Activated T-cell treated with anti-CD3 and anti-CD28 coated beads, Interleukin-2, amount 50 U/mL, for 72 hours (primary cell): Measurements from ENCODE around the gene RPL9. TPM values are rescaled to one million over a fixed set of nuclear protein-coding genes. Genes with fewer than 3 reads are reported as not detected.
A peak's percentile ranks its signal among the peaks of the same experiment; 100 is the strongest.

Source experiments
- ATAC-seq, 2 donors: fragments of 150-1000 bp; cut with Tn5 transposase; replicated peaks in 1 of 2; 2 replicates each; pipeline ENCODE4 v1.10.0; 2021; ENCODE audit warnings: moderate library complexity in 2 of 2, mild to moderate bottlenecking in 1 of 2
- DNase-seq, 2 donors: peaks; one replicate each; pipeline ENCODE4 v3.0.0; 2021 to 2022; ENCODE audit warnings: mixed read lengths in 1 of 2
- H3K27ac Mint-ChIP-seq: one replicate; pipeline ENCODE4 v1.8.0; 2022; ENCODE audit warnings: mild to moderate bottlenecking, moderate library complexity, mixed read lengths
- H3K27me3 Mint-ChIP-seq: one replicate; pipeline ENCODE4 v1.8.0; 2022; ENCODE audit warnings: low read depth, mixed read lengths
- H3K36me3 Mint-ChIP-seq, 2 donors: one replicate each; pipeline ENCODE4 v1.8.0; 2022; ENCODE audit warnings: mixed read lengths in 2 of 2, mild to moderate bottlenecking in 1 of 2; ENCODE audit not compliant: insufficient read depth in 2 of 2
- H3K4me1 Mint-ChIP-seq: one replicate; pipeline ENCODE4 v1.8.0; 2022; ENCODE audit warnings: low read depth, mixed read lengths
- H3K4me3 Mint-ChIP-seq, 2 donors: one replicate each; pipeline ENCODE4 v1.8.0; 2022; ENCODE audit warnings: mild to moderate bottlenecking in 2 of 2, mixed read lengths in 2 of 2, moderate library complexity in 2 of 2
- H3K9me3 Mint-ChIP-seq, 2 donors: one replicate each; pipeline ENCODE4 v1.8.0; 2022; ENCODE audit warnings: mixed read lengths in 2 of 2
- total RNA-seq, 2 donors: library from RNA; stranded (reverse); gene quantifications; one replicate each; pipeline ENCODE4 v1.2.3, GENCODE V29; 2022

The RPL9 gene
- total RNA-seq, 2 donors from 2014 or later: 2,445 to 2,588 TPM

- H3K27ac Mint-ChIP-seq: peak overlapping the region; percentile 83
- no peaks in the 10 kb centered on the region for H3K27me3 Mint-ChIP-seq
- no peaks in the 10 kb centered on the region for H3K9me3 Mint-ChIP-seq
- no peak overlapping the region for H3K4me3 Mint-ChIP-seq
- peaks cover 27 to 76% of the 10 kb centered on the region in 2 donors for H3K36me3 Mint-ChIP-seq
- ATAC-seq: no peak
- H3K4me1 Mint-ChIP-seq: peaks cover 62% of the 10 kb centered on the region
- no peak for DNase-seq
Observed at GRCh38 chr4:39453738-39454137, 5.0 kb downstream of the RPL9 start.

- ATAC-seq (no peak), DNase-seq (no peak)
- H3K27me3 Mint-ChIP-seq: no peaks in the 10 kb centered on the region
- H3K9me3 Mint-ChIP-seq: no peaks in the 10 kb centered on the region
- H3K4me1 Mint-ChIP-seq: peaks cover 62% of the 10 kb centered on the region
- H3K36me3 Mint-ChIP-seq: peaks cover 21 to 71% of the 10 kb centered on the region in 2 donors
- peak overlapping the region; percentile 83 for H3K27ac Mint-ChIP-seq
- H3K4me3 Mint-ChIP-seq: no peak overlapping the region
Observed at GRCh38 chr4:39452860-39453587, 5.7 kb downstream of the RPL9 start.

- Mint-ChIP-seq H3K27me3 (no peaks in the 10 kb centered on the region), H3K36me3 (peaks cover 18 to 64% of the 10 kb centered on the region in 2 donors), H3K4me3 (no peak overlapping the region), H3K9me3 (no peaks in the 10 kb centered on the region), H3K27ac (peak overlapping the region; percentile 1), H3K4me1 (peaks cover 56% of the 10 kb centered on the region)
- DNase-seq (no peak), ATAC-seq (no peak)
Observed at GRCh38 chr4:39452153-39452859, 6.4 kb downstream of the RPL9 start.

DNA sequence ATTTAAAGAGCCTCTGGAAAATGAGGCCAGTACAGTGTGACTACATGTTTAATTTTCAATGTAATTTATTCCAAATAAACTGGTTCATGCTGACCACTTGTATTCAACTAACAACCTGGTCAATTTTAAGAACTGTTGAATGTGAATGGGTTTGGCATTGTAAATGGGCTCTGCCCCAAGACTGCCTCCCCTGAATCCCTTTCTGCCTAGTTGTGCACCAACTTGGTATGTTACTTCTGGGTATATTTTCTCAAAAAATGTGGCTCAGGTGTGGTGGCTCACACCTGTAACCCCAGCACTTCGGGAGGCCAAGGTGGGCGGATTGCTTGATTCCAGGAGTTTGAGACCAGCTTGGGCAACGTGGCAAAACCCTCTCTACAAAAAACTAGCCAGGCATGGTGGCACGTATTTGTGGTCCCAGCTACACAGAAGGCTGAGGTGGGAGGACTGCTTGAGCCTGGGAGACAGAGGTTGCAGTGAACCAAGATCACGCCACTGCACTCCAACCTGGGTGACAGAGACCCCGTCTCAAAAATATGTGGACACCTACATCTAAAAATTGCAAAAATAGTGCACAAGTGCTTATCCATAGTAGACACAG is 7.2 kb downstream of the RPL9 start:
- H3K27ac Mint-ChIP-seq: peak overlapping the region; percentile 75
- ATAC-seq (no peak), DNase-seq (no peak)
- peaks cover 52% of the 10 kb centered on the region for H3K4me1 Mint-ChIP-seq
- H3K4me3 Mint-ChIP-seq: no peak overlapping the region
- H3K27me3 Mint-ChIP-seq: no peaks in the 10 kb centered on the region
- no peaks in the 10 kb centered on the region for H3K9me3 Mint-ChIP-seq
- H3K36me3 Mint-ChIP-seq: peaks cover 11 to 56% of the 10 kb centered on the region in 2 donors

- Mint-ChIP-seq H3K27ac (peak overlapping the region; percentile 75), H3K36me3 (peaks cover 11 to 49% of the 10 kb centered on the region in 2 donors), H3K27me3 (no peaks in the 10 kb centered on the region), H3K9me3 (no peaks in the 10 kb centered on the region), H3K4me3 (no peak overlapping the region), H3K4me1 (peaks cover 43% of the 10 kb centered on the region)
- no peak for DNase-seq
- no peak for ATAC-seq
Observed at GRCh38 chr4:39450618-39451017, 8.1 kb downstream of the RPL9 start.

- Mint-ChIP-seq H3K9me3 (no peaks in the 10 kb centered on the region), H3K4me3 (peak overlapping the region; percentile 55 to 66), H3K4me1 (peaks cover 24% of the 10 kb centered on the region), H3K36me3 (peaks cover 0 to 17% of the 10 kb centered on the region in 2 donors), H3K27ac (no peak overlapping the region), H3K27me3 (no peaks in the 10 kb centered on the region)
- DNase-seq (peak; percentile 57 to 60), ATAC-seq (peak; percentile 65 to 71)
Observed at GRCh38 chr4:39446842-39447573, 11.7 kb downstream of the RPL9 start.

DNA sequence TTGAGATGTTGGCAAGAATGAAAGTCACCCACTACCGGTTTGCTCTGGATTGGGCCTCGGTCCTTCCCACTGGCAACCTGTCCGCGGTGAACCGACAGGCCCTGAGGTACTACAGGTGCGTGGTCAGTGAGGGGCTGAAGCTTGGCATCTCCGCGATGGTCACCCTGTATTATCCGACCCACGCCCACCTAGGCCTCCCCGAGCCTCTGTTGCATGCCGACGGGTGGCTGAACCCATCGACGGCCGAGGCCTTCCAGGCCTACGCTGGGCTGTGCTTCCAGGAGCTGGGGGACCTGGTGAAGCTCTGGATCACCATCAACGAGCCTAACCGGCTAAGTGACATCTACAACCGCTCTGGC is 12.3 kb downstream of the RPL9 start:
- DNase-seq (no peak), ATAC-seq (no peak)
- Mint-ChIP-seq H3K36me3 (peaks cover 0 to 12% of the 10 kb centered on the region in 2 donors), H3K9me3 (no peaks in the 10 kb centered on the region), H3K4me3 (peak overlapping the region in 1 of 2 donors; percentile 66), H3K27me3 (no peaks in the 10 kb centered on the region), H3K4me1 (peaks cover 21% of the 10 kb centered on the region), H3K27ac (no peak overlapping the region)

DNA sequence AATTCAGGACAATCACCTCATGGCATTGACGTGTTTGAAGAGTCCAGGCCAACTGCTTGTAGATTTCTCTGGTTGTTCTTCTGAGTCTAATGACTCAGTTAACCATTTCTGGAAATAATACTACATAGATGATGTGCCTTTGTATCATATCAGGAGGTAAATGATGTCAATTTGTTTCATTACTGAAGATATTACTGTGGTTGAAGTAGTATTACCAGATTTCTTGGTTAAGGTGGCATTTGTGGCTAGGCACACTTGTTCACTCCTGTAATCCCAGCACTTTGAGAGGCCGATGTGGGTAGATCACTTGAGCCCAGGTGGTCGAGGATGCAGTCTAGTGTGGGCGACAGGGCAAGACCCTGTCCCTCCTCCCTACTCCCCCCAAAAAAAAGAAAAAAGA is 15.7 kb downstream of the RPL9 start:
- DNase-seq (peak in 1 of 2 donors; percentile 28), ATAC-seq (peak; percentile 42 to 56)
- Mint-ChIP-seq H3K9me3 (no peaks in the 10 kb centered on the region), H3K27me3 (no peaks in the 10 kb centered on the region), H3K27ac (peak overlapping the region; percentile 34), H3K4me1 (peaks cover 16% of the 10 kb centered on the region), H3K4me3 (no peak overlapping the region), H3K36me3 (no peaks in the 10 kb centered on the region)

- H3K4me3 Mint-ChIP-seq: no peak overlapping the region
- DNase-seq (no peak), ATAC-seq (peak; percentile 26 to 45)
- H3K4me1 Mint-ChIP-seq: peaks cover 11% of the 10 kb centered on the region
- H3K36me3 Mint-ChIP-seq: no peaks in the 10 kb centered on the region
- no peak overlapping the region for H3K27ac Mint-ChIP-seq
- H3K27me3 Mint-ChIP-seq: no peaks in the 10 kb centered on the region
- no peaks in the 10 kb centered on the region for H3K9me3 Mint-ChIP-seq
Observed at GRCh38 chr4:39441593-39441992, 17.1 kb downstream of the RPL9 start.

DNA sequence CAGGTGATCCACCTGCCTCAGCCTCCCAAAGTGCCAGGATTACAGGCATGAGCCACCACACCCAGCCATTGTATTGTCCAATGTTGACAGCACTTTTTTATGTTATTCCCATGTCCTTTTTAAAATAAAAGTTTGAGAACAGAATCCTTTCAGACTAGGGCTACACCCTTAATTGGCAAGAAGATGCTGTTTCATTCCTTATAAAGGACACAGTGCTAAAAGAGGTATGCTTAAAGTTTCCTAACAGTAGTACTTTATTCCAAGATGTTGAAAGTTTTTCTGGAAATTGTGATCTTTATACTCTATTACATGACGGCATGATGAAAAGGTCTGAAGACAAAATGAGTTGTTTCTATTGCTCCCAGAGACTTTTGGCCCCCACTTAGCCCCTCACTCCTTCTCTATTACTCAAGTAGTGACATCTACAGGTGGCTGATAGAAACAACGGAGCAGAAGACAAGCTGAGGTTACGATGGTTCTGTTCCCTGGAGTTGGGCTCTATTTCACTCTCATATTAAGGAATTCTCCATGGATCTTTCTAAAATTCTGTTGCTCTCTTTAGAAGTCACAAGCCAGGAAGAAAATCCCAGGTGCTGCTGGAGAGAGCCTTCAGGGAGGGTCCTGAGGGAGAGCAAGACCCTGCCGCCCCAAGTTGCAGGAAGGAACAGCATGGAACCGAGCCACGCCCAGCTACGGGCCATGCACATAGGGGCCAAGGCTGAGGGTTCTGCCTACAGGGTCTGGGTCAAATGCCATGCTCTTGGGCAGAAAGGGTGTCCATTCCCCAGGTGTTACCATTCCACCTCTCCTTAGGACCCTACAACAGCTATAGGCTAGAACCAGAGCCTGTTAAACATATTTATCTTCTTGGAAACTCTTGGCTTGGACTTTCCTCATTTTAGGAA is 22.8 kb downstream of the RPL9 start:
- DNase-seq: no peak
- Mint-ChIP-seq H3K4me1 (no peaks in the 10 kb centered on the region), H3K9me3 (no peaks in the 10 kb centered on the region), H3K36me3 (no peaks in the 10 kb centered on the region), H3K4me3 (no peak overlapping the region), H3K27me3 (no peaks in the 10 kb centered on the region), H3K27ac (no peak overlapping the region)
- ATAC-seq: no peak

- no peak overlapping the region for H3K4me3 Mint-ChIP-seq
Observed at GRCh38 chr4:39433878-39434492, 24.7 kb downstream of the RPL9 start.

More at GRCh38 chr4:39433878-39434492, 24.7 kb downstream of the RPL9 start:
- no peaks in the 10 kb centered on the region for H3K36me3 Mint-ChIP-seq
- no peak for DNase-seq
- no peak for ATAC-seq
- no peaks in the 10 kb centered on the region for H3K27me3 Mint-ChIP-seq
- no peak overlapping the region for H3K27ac Mint-ChIP-seq
- H3K4me1 Mint-ChIP-seq: no peaks in the 10 kb centered on the region
- no peaks in the 10 kb centered on the region for H3K9me3 Mint-ChIP-seq
